Measurements from ENCODE around the gene NRXN2.
"Not testable (repeated sequence)": the region's sequence is repeated elsewhere in the genome, so short reads cannot be mapped to it uniquely, and the experiment has no call there.

Gene NRXN2

DNA sequence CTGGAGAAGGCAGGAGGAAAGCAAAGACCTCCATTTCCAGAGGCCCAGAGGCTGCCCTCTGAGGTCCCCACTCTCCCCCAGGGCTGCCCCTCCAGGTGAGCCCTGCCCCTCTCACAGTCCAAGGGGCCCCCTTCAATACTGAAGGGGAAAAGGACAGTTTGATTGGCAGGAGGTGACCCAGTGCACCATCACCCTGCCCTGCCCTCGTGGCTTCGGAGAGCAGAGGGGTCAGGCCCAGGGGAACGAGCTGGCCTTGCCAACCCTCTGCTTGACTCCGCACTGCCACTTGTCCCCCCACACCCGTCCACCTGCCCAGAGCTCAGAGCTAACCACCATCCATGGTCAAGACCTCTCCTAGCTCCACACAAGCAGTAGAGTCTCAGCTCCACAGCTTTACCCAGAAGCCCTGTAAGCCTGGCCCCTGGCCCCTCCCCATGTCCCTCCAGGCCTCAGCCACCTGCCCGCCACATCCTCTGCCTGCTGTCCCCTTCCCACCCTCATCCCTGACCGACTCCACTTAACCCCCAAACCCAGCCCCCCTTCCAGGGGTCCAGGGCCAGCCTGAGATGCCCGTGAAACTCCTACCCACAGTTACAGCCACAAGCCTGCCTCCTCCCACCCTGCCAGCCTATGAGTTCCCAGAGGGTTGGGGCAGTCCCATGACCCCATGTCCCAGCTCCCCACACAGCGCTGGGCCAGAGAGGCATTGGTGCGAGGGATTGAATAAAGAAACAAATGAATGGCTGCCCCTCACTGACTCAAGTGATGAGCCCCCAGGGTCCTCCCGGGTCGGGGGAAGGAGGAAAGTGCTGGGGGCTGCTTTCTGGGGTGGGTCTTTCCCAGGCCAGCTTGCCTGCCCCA is 121.2 kb downstream of the NRXN2 start:
- no peak for DNase-seq

DNA sequence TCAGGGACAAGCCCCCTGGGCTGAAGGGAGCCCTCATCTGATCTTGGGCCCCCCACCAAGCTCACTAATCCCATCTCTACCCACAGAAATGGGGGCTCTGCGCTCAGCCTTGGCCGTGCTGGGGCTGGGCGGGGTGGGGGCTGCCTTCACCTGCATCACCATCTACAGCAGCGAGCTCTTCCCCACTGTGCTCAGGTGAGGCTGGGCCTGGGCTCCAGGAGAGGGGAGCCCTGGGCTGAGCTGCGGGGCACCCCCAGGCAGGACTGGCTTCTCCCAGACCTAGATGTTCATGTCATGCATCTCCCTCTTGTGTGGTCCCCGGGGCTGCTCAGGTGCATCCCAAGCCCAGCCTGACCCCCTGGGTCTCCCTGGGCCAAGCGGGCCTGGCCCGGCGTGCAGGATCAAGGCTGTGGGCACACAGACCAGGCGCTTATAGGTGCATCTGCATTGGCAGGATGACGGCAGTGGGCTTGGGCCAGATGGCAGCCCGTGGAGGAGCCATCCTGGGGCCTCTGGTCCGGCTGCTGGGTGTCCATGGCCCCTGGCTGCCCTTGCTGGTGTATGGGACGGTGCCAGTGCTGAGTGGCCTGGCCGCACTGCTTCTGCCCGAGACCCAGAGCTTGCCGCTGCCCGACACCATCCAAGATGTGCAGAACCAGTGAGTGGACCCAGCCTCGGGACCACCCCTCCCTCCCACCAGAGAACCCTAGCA is 122.6 kb downstream of the NRXN2 start:
- DNase-seq: no peak

DNA sequence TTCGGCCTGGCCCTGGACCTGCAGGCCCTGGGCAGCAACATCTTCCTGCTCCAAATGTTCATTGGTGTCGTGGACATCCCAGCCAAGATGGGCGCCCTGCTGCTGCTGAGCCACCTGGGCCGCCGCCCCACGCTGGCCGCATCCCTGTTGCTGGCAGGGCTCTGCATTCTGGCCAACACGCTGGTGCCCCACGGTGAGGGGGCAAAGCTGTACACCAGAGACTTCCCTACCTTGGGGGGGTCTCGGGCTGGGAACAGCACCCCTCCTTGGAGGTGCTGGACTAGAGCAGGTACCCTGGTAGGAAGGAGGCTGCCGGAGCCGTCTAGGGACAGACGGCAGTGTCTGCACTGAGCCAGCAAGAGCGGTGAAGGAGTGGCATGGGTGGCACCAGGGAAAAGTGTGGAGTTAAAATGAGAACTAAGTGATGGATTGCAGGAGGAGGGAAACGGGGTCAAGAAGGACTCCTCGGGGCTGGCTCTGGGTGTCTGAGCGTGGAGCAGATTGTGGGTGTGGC is 123.2 kb downstream of the NRXN2 start:
- DNase-seq: no peak

DNA sequence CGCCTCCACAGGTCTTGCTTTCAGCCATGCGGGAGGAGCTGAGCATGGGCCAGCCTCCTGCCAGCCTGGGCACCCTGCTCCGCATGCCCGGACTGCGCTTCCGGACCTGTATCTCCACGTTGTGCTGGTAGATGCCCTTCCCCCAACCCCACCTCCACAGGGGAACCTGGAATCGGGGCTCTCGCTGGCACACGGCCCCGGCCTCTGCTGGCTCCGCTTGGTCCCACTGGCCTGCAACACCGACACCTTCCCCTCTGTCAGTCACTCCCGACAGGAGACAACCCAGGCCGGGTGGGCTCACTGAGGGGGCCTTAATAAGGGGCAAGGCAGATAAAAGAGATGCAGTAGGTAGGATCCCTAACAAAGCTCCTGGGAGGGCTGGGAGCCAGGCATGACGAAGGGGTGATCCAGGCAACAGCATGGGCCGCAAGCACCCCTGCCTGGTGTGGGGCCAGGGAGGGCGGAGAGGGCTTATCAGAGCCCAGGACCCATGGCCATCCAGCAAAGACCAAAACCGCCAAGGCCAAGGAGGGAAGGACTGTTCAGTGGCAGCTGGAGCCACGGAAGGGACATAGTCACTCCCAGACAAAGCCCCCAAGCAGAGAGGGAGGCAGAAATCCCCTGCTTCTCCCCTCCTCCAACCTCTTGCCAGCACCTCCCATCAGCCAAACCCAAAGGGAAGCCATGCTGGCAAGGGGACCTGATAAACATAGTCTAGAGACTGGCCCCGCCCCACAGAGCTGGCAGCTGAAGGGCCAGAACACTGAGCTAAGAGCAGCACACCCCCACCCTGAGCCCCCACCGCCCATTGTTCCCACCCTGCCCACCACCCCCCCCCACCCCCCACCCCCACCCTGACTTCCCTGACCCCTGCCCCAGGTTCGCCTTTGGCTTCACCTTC is 124.0 kb downstream of the NRXN2 start:
- no peak for DNase-seq

DNA sequence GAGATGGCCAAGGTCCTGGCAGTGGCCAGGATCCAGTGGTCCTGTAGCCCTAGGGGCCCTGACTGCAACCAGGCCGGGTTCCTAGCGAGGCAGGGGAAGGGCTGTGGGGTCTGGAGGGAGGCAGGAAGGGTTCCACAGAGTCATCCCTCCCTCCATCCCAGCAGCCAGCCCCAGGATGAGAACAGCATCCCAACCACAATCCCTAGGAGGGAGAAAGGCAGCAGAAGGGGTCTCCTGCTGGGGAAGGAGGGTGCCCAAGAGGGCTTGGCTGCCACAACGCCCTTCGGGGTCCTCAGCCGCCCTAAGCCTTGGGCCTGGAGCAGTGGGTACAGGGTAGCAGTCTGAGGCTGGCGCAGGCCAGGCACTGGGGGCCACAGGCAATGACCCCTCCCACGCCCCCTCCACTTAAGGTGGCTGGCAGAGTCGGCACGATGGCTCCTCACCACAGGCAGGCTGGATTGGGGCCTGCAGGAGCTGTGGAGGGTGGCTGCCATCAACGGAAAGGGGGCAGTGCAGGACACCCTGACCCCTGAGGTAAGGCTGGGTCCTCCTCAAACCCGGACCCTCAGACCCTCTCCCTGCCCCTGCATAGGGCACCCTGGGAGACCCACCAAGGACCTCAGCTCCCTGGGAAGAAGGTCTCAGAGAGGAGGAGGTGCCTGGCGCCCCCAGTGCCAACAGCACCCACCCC is 124.7 kb downstream of the NRXN2 start:
- no peak for DNase-seq

DNA sequence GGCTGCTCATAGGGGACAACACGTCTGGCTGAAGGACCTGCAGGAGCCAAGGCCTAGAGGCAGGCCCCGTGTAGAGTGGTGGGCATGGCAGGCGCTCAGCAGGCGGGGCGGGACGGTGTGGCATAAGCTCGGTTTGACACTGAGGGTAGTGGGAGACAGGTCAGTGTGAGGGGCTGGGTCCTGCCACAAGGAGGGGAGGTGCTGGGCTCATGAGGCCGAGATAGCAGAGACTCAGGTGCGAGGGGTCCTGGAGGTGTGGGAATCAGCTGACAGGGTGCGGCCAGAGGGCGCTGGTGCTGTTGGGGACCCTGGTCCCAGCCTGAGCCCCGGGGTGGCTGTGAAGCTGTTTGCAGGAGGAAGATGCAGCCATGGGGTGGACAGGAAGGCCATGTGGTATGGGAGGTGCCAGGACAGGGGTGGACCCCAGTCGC is 125.3 kb downstream of the NRXN2 start:
- DNase-seq: no peak

DNA sequence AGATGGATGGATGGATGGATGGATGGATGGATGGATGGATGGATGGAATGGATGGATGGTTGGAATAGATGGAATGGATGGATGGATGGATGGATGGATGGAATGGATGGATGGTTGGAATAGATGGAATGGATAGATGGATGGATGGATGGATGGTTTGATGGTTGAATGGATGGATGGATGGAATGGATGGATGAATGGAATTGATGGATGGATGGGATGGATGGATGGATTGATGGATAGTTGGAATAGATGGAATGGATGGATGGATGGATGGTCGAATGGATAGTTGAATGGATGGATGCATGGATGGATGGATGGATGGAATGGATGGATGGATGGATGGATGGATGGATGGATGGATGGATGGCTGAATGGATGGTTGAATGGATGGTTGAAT is 127.1 kb downstream of the NRXN2 start:
- DNase-seq: not testable (repeated sequence)

DNA sequence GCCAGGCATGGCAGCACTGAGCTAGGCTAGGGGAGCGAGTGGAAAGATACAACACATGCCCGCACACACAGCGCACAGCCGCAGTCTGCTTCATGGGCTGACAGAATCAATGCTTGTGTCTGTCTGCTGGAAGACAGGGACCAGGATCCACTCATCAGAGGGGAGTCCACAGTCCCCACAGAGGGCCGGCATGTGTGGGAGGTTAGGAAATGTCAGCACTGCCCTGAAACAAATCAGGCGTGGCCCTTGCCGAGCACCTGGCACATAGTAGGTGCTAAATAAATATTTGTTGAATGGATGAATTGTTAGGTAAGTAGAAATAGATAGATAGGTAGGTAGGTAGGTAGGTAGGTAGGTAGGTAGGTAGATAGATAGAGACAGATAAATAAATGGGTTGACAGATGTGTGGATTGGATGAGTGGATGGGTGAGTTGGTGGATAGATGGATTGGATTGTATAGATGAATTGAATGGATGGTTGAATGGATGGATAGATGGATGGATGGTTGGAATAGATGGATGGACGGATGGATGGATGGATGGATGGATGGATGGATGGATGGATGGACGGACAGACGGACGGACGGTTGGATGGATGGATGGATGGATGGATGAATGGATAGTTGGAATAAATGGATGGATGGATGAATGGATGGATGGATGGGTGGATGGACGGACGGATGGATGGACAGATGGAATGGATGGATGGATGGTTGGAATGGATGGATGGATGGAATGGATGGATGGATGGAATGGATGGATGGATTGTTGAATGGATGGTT is 128.6 kb downstream of the NRXN2 start:
- DNase-seq: no peak

DNA sequence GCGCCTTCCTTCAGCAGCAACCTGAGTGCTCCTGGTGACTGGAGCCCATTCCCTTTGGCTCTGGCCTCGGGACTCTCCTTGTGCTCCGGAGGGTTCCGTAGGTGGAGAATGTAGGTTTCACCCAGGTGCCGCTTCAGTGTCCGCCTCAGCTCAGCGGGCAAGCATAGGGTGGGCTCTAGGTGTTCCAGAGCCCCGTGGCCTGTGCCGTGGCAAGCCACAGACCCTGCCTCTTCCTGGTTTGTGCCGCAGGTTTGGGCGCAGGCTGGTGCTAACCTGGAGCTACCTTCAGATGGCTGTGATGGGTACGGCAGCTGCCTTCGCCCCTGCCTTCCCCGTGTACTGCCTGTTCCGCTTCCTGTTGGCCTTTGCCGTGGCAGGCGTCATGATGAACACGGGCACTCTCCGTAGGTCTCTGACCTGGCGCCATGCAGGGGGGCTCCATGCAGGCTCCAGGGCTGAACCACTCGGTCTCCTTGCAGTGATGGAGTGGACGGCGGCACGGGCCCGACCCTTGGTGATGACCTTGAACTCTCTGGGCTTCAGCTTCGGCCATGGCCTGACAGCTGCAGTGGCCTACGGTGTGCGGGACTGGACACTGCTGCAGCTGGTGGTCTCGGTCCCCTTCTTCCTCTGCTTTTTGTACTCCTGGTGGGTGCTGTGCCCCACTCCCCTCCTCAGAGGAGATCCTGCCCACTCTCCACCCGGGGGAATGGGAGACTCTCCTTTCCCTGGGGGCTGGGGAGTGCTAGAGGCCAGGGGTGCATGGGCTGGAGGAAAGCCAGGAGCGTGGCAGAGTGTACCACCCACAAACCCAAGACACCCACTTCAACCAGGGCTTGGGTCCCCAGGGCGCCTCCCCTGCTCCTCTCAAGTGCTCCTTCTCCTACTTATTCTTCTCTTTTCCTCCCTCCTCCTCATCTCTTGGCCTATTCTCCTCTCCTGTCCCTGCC is 129.6 kb downstream of the NRXN2 start:
- no peak for DNase-seq

DNA sequence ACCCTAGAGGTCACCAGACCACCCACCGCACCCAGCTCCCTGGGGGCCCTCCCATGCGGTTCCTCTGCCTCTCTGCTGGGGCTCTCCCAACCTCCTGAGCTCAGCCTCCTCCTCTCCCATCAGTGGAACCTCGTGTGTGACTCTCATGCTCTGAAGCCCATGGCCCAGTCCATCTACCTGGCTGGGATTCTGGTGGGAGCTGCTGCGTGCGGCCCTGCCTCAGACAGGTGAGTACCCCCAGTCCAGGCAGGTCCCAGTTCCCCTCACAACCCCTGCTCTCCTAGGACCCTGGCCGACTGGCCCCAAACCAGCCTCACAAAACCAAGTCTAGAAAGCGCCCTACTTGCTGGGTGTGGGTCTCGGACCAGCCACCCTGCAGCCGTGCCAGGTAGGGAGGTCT is 130.3 kb downstream of the NRXN2 start:
- no peak for DNase-seq

DNA sequence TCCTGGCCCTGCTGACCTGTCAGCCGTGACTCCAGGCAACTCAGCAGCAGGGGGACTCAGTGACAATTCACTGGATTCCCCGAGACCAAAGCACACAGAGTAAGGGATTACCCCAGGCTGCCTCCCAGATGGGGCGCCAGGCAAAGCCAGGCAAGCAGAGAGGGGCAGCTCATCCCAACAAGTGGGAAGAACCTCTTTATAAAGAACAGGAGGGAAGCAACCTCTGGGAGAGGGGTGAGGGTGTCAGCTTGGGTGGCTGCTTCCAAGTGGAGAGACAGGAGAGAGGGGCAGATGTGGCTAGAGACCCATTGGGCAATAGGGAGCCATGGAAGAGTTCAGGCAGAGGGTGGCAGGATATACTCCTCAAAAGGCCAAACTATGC is 130.8 kb downstream of the NRXN2 start:
- DNase-seq: no peak

DNA sequence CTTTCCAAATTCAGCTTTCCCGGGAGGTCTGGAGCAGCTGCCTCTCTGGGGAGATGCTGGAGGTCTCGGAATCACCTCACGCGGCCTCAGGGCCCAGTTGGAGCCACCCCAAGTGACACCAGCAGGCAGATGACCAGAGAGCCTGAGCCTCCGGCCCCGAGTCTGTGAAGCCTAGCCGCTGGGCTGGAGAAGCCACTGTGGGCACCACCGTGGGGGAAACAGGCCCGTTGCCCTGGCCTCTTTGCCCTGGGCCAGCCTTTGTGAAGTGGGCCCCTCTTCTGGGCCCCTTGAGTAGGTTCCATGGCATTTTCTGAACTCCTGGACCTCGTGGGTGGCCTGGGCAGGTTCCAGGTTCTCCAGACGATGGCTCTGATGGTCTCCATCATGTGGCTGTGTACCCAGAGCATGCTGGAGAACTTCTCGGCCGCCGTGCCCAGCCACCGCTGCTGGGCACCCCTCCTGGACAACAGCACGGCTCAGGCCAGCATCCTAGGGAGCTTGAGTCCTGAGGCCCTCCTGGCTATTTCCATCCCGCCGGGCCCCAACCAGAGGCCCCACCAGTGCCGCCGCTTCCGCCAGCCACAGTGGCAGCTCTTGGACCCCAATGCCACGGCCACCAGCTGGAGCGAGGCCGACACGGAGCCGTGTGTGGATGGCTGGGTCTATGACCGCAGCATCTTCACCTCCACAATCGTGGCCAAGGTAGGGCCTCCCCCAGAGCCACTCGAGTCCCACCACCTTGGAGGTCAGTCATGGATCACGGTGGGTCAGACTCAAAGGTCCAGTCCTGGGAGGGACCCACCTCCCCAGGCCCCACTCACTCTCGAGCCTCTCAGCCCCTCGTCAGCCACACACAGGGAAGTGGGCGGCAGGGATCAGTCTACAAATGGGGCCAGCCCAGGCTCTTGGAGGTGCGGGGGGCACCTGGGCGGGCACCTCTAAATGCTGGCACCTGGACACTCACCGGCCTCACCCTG is 131.5 kb downstream of the NRXN2 start:
- no peak for DNase-seq

DNA sequence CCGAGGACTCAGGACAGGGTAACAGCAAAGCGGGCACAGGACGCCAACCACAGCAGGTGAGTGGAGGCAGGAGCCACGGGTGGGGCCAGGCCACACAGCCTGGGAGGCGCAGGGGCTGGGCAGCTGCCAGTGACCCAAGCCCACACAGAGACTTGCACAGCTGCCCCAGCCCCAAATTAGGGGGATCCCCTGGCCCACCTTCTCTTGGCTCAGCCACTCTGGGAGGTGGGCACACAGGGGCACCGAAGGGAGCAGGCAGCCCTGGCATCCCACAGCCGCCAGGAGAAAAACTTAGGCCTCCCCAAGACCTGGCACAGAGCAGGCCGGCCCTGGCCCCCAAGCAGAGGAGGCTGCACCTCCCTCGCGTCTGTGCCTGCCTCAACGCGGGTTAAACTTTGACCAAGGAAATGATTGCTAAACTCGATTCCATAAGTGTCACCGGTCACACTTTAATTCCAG is 132.2 kb downstream of the NRXN2 start, which contains the start of gene SLC22A12:
Gene SLC22A12, plus strand, starts transcription at position 458 of the 459 bp plus-strand sequence. CDS start 337 bp downstream, outside the sequence.
- DNase-seq: no peak

DNA sequence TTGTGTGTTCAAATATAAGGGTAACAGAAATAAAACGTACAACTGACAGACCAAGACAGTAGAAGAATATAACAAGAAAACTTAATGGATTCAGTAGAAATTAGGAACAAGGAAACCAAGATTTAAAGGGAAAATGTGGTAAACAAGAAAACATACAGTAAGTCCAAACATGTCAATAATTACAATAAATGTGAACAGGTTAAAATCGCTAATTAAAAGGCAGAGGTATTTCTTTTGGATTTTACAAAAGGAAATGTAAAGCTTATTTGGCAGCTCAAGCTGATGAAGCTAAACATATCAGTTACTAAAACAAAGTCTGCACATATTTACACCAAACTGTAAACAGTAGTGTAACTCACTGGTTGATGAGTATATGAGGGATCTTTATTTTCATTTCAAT is 134.3 kb downstream of the NRXN2 start:
- DNase-seq: no peak

DNA sequence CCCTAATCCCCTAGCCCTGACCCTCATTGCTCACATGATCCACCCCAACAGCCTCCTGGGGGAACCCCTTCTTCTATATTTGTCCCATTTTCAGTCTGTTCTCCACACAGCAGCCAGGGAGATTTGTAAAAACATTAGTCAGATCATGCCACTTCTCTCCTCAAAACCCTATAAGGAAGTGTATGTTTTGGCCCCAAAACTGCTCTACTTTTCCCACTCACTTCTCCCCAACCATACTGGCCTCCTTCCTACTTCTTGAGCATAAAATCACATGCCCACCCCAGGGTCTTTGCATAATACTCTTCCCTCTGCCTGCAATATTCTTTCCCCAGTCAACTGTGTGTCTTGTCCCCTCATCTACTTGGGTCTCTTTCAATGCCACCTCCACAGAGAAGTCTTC is 136.6 kb downstream of the NRXN2 start:
- DNase-seq: no peak

DNA sequence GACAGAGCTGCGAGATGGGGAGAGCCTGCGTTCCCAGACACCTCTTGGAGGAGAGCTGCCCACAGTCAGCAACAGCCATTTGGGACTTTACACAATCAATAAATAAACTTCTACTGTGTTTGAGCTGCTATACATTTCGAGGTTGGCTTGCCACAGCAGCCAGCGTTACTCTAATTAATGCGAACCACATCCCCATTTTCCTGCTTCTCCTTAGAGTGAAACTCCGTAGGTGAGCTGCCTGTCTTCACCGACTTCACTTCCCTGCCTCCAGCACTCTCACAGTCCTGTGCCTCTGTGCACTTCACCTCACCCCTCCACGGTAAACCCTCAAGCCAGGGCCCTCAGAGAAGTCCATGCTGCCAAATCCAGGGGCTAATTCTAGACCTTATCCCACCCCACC is 137.8 kb downstream of the NRXN2 start:
- DNase-seq: no peak

DNA sequence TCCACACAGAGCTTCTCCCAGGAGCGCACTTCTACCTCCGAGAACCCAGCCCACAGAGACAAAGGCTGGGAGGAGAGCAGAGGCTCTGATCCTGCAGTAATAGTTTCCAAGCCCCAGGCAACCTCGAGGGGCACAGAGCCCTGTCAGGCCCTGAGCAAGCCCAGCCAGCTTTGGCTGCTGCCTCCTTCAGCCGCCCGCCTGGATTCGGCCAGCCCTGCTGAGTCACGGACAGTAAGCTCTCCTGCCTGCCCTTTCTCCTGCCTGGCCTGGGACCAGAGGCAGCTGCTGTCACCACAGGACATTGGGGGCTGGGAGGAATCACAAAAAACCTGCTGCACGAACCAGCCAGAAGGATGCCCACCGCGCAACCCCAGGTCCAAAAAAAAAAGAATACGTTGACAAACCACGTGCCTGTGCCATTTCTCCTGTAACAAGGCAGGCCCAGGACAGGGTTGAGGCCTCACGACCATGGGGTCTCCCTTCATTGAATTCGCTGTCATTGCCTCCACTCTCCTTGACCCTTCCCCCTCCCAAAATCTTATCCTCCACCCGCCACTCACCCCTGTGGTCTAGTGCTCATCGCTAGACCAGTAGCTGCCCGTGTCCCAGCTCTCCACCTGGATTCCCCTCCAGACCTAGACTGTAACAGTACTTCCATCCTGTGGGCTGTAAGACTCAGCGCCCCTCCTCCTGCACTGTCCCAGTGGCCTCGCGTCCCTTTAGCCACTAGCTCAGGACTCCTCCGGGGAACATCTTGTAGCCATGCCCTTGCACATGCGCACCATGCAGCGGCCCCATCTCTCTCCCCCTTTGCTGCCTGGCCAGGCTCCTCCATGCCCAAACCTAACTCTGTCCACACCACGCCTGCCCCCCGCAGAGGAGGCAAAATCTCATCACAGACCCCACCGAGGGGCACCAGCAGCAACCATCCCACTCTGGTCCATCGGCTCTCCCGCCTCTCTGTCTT is 139.4 kb downstream of the NRXN2 start:
- no peak for DNase-seq

DNA sequence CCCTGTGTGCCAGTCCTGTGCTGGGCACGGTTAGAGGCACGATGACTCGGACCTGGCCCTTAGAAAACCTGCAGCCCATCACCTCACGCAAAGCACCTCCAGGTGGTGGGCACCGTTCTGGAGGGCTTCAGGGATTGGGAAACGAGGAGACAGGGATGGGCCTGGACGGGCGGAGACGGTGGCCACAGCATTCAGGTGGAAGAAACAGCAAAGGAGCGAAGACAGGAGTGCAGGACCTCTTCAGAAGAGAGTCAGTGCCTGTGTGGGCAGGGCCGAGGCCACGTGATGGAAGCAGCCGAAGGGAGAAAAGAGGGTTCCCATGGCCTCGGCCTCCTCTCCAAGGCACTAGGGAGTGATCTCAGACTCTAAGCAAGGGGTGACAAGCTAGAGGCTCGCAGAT is 140.1 kb downstream of the NRXN2 start:
- DNase-seq: no peak
